ENCODE results near the gene CLCN4.

The CLCN4 gene

GRCh38 chrX:10134921-10135320, 21.9 kb upstream of the CLCN4 start:
- no peak for TF ChIP-seq CTCF (IDR thresholded peaks at IDR 0.05; ENCODE audit: control extremely low read depth, extremely low read depth, low read depth, missing control alignments)
- DNase-seq (ENCODE audit: extremely low spot score) = no peak
- CTCF ChIA-PET = no interaction called here
- POLR2A ChIA-PET = no interaction called here

- POLR2A ChIA-PET = no interaction called here
- no peak for DNase-seq (ENCODE audit: extremely low spot score)
- CTCF ChIA-PET = no interaction called here
- no peak for TF ChIP-seq CTCF (IDR thresholded peaks at IDR 0.05; ENCODE audit: control extremely low read depth, extremely low read depth, low read depth, missing control alignments)
Observed at GRCh38 chrX:10135561-10136399, 21.0 kb upstream of the CLCN4 start.

GRCh38 chrX:10138726-10139125, 18.0 kb upstream of the CLCN4 start:
- CTCF ChIA-PET = interaction anchor here (1.0 kb wide), 1 partner anchor 19 kb away, joined by 3 read pairs; no protein-coding TSS in a partner anchor
- no peak for TF ChIP-seq CTCF (IDR thresholded peaks at IDR 0.05; ENCODE audit: control extremely low read depth, extremely low read depth, low read depth, missing control alignments)
- DNase-seq (ENCODE audit: extremely low spot score) = no peak
- POLR2A ChIA-PET = no interaction called here

- POLR2A ChIA-PET = no interaction called here
- no peak for DNase-seq (ENCODE audit: extremely low spot score)
- no peak for TF ChIP-seq CTCF (IDR thresholded peaks at IDR 0.05; ENCODE audit: control extremely low read depth, extremely low read depth, low read depth, missing control alignments)
- CTCF ChIA-PET = interaction anchor here (1.1 kb wide), 1 partner anchor 21 kb away, joined by 4 read pairs; no protein-coding TSS in a partner anchor
Observed at GRCh38 chrX:10140264-10140663, 16.5 kb upstream of the CLCN4 start.

GRCh38 chrX:10142041-10142599, 14.7 kb upstream of the CLCN4 start:
- no peak for DNase-seq (ENCODE audit: extremely low spot score)
- CTCF ChIA-PET = no interaction called here
- POLR2A ChIA-PET = no interaction called here
- TF ChIP-seq CTCF (IDR thresholded peaks at IDR 0.05; ENCODE audit: control extremely low read depth, extremely low read depth, low read depth, missing control alignments) = no peak

GRCh38 chrX:10143071-10143983, 13.4 kb upstream of the CLCN4 start:
- no peak for DNase-seq (ENCODE audit: extremely low spot score)
- CTCF ChIA-PET = no interaction called here
- POLR2A ChIA-PET = no interaction called here
- no peak for TF ChIP-seq CTCF (IDR thresholded peaks at IDR 0.05; ENCODE audit: control extremely low read depth, extremely low read depth, low read depth, missing control alignments)

All from GM10248 (cell line).